Non-pigmented ciliary epithelial cell (primary cell): Measurements from ENCODE around the gene CDK2AP2.
"Not testable (repeated sequence)": the region's sequence is repeated elsewhere in the genome, so short reads cannot be mapped to it uniquely, and the experiment has no call there.

Experiments used
- DNase-seq: peaks from one replicate; pipeline ENCODE4 v3.0.0-alpha.2; 2010; ENCODE audit warnings: low read depth

Gene CDK2AP2

GRCh38 chr11:67489885-67490726 is 17.9 kb downstream of the CDK2AP2 start:
- DNase-seq: no peak

GRCh38 chr11:67489203-67489884 is 18.6 kb downstream of the CDK2AP2 start:
- no peak for DNase-seq

GRCh38 chr11:67486481-67487195 is 21.3 kb downstream of the CDK2AP2 start:
- no peak for DNase-seq

- not testable (repeated sequence) for DNase-seq
These were observed 22.0 kb downstream of the CDK2AP2 start for GRCh38 chr11:67485873-67486361.

- DNase-seq: no peak
These were observed 23.1 kb downstream of the CDK2AP2 start for GRCh38 chr11:67484847-67485311.

- DNase-seq: no peak
These were observed 23.9 kb downstream of the CDK2AP2 start for GRCh38 chr11:67483831-67484665.

GRCh38 chr11:67482827-67483798 is 24.8 kb downstream of the CDK2AP2 start, which contains the start of gene AIP:
Gene AIP, plus strand, starts transcription at chr11:67483026. Its CDS starts 133 bp downstream, at chr11:67483159.
- DNase-seq: peak; percentile 92

GRCh38 chr11:67482275-67482826 is 25.6 kb downstream of the CDK2AP2 start:
- no peak for DNase-seq

GRCh38 chr11:67477344-67478050 is 30.5 kb downstream of the CDK2AP2 start:
- DNase-seq: not testable (repeated sequence)

- not testable (repeated sequence) for DNase-seq
These were observed 31.3 kb downstream of the CDK2AP2 start for GRCh38 chr11:67476692-67477091.

GRCh38 chr11:67472882-67473281 is 35.1 kb downstream of the CDK2AP2 start:
- no peak for DNase-seq

GRCh38 chr11:67470337-67471002 is 37.5 kb downstream of the CDK2AP2 start:
- no peak for DNase-seq

- DNase-seq: no peak
These were observed 38.5 kb downstream of the CDK2AP2 start for GRCh38 chr11:67469508-67469811.

- DNase-seq: peak; percentile 52
These were observed 39.0 kb downstream of the CDK2AP2 start, which contains the start of gene TMEM134 for GRCh38 chr11:67468759-67469507. Gene TMEM134, minus strand, starts transcription at chr11:67469251. Its CDS starts 59 bp downstream, at chr11:67469192.

- no peak for DNase-seq
These were observed 39.6 kb downstream of the CDK2AP2 start for GRCh38 chr11:67468456-67468758.

GRCh38 chr11:67468056-67468455 is 39.9 kb downstream of the CDK2AP2 start:
- DNase-seq: no peak

GRCh38 chr11:67466962-67467771 is 40.8 kb downstream of the CDK2AP2 start:
- DNase-seq: no peak
